SK-N-SH (cell line): ENCODE data around the gene CADM1. TPM values are rescaled to one million over a fixed set of nuclear protein-coding genes. Genes with fewer than 3 reads are reported as not detected.

Experiments
- CTCF ChIA-PET: fragments of 300-600, 350-600 bp; formaldehyde crosslinking; extraction: SDS; loops from one replicate; lab custom pipeline; 2021; lab: Yijun Ruan, JAX
- POLR2A ChIA-PET: fragments of 350-600 bp; sonication (Branson Sonifier 250); formaldehyde crosslinking; extraction: SDS; loops from one replicate; lab custom pipeline; 2020; ENCODE audit warnings: antibody characterized with exemption, inconsistent platforms; lab: Yijun Ruan, JAX
- DNase-seq: peaks from one replicate; pipeline ENCODE4 v3.0.0; 2012
- H2AFZ ChIP-seq: fragments of 200-600 bp; sonication (generic); 2 replicates; pipeline ENCODE4 v1.8.1; 2016; ENCODE audit warnings: antibody characterized with exemption, mild to moderate bottlenecking, low read depth
- H3F3A ChIP-seq: fragments of 200-600 bp; sonication (generic); replicated peaks from 2 replicates; pipeline ENCODE3; 2016; ENCODE audit warnings: antibody characterized with exemption, mild to moderate bottlenecking; ENCODE audit not compliant: insufficient read depth
- H3K27ac ChIP-seq, 2 experiments: fragments of 200-500 bp in 1 of 2; fragments of 200-600 bp in 1 of 2; sonication (Bioruptor generic) in 1 of 2; sonication (generic), shearing (Covaris generic) in 1 of 2; 2 replicates each; pipeline versions ENCODE4 v1.5.1 to v1.6.1; 2014 to 2016; ENCODE audit warnings: low read depth in 2 of 2, inconsistent platforms in 1 of 2, low read length in 1 of 2, mild to moderate bottlenecking in 1 of 2, mixed read lengths in 1 of 2
- H3K27me3 ChIP-seq: fragments of 200-600 bp; sonication (generic), shearing (Covaris generic); 2 replicates; pipeline ENCODE4 v1.6.1; 2016; ENCODE audit warnings: mixed run types; ENCODE audit not compliant: insufficient read depth
- H3K36me3 ChIP-seq, 2 experiments: fragments of 200-500 bp in 1 of 2; fragments of 200-600 bp in 1 of 2; sonication (Bioruptor generic) in 1 of 2; sonication (generic) in 1 of 2; replicated peaks in 1 of 2; 2 replicates each; pipeline versions ENCODE3 to v1.5.1; 2014 to 2016; ENCODE audit warnings: low read length in 1 of 2, mild to moderate bottlenecking in 1 of 2; ENCODE audit not compliant: insufficient read depth in 2 of 2, control insufficient read depth in 1 of 2
- H3K4me1 ChIP-seq, 2 experiments: fragments of 200-500 bp in 1 of 2; fragments of 200-600 bp in 1 of 2; sonication (Bioruptor generic) in 1 of 2; sonication (generic), shearing (Covaris generic) in 1 of 2; 2 replicates each; pipeline versions ENCODE4 v1.5.1 to v1.6.1; 2014 to 2016; ENCODE audit warnings: low read depth in 1 of 2, low read length in 1 of 2, mixed run types in 1 of 2; ENCODE audit not compliant: insufficient read depth in 2 of 2, control insufficient read depth in 1 of 2
- H3K4me2 ChIP-seq: fragments of 200-600 bp; sonication (generic), shearing (Covaris generic); 2 replicates; pipeline ENCODE4 v1.6.1; 2017; ENCODE audit warnings: mixed run types
- H3K4me3 ChIP-seq, 2 experiments: fragments of 200-500 bp in 1 of 2; fragments of 200-600 bp in 1 of 2; sonication (Bioruptor generic) in 1 of 2; sonication (generic), shearing (Covaris generic) in 1 of 2; 2 replicates each; pipeline versions ENCODE4 v1.5.1 to v1.8.1; 2014 to 2016; ENCODE audit warnings: low read depth in 2 of 2, inconsistent platforms in 1 of 2, low read length in 1 of 2, mild to moderate bottlenecking in 1 of 2, mixed read lengths in 1 of 2, moderate library complexity in 1 of 2
- H3K79me2 ChIP-seq: fragments of 200-600 bp; sonication (generic); 2 replicates; pipeline ENCODE4 v1.8.1; 2017; ENCODE audit warnings: mild to moderate bottlenecking; ENCODE audit not compliant: insufficient read depth
- H3K9ac ChIP-seq: fragments of 200-600 bp; sonication (generic); 2 replicates; pipeline ENCODE4 v1.6.1; 2017; ENCODE audit warnings: mixed run types
- H3K9me2 ChIP-seq: fragments of 200-600 bp; sonication (generic); 2 replicates; pipeline ENCODE4 v1.6.1; 2017; ENCODE audit warnings: mixed run types
- H3K9me3 ChIP-seq: fragments of 200-600 bp; sonication (generic); 2 replicates; pipeline ENCODE4 v1.6.1; 2017; ENCODE audit warnings: mixed run types, mild to moderate bottlenecking, moderate library complexity
- H4K20me1 ChIP-seq: fragments of 200-600 bp; sonication (generic); 2 replicates; pipeline ENCODE4 v1.6.1; 2017; ENCODE audit warnings: mild to moderate bottlenecking, mixed run types; ENCODE audit not compliant: insufficient read depth
- EP300 ChIP-seq, 2 experiments: IDR thresholded peaks; 2 replicates each; pipeline versions ENCODE4 v1.4.0 to v1.6.1; 2012; ENCODE audit warnings: borderline replicate concordance in 1 of 2, low read depth in 1 of 2, low read length in 1 of 2
- FOSL2 ChIP-seq: IDR thresholded peaks from 2 replicates; pipeline ENCODE4 v1.4.0; 2012; ENCODE audit warnings: low read depth, mild to moderate bottlenecking, moderate library complexity, borderline replicate concordance
- FOXM1 ChIP-seq: IDR thresholded peaks from 2 replicates; pipeline ENCODE4 v1.4.0; 2012; ENCODE audit warnings: low read depth, mild to moderate bottlenecking
- JUND ChIP-seq: IDR thresholded peaks from 2 replicates; pipeline ENCODE4 v1.4.0; 2012
- NFIC ChIP-seq: IDR thresholded peaks from 2 replicates; pipeline ENCODE4 v1.4.0; 2012; ENCODE audit warnings: borderline replicate concordance
- NRF1 ChIP-seq: IDR thresholded peaks from 2 replicates; pipeline ENCODE4 v1.6.1; 2012; ENCODE audit warnings: low read depth, mild to moderate bottlenecking, low read length
- POLR2AphosphoS5 ChIP-seq: IDR thresholded peaks from 2 replicates; pipeline ENCODE4 v1.6.1; 2012; ENCODE audit warnings: low read depth, low read length
- SIN3A ChIP-seq: IDR thresholded peaks from 2 replicates; pipeline ENCODE4 v1.6.1; 2012; ENCODE audit warnings: low read depth, mild to moderate bottlenecking, low read length, moderate library complexity, borderline replicate concordance
- SMC3 ChIP-seq: IDR thresholded peaks from 2 replicates; pipeline ENCODE4 v1.6.1; 2012; ENCODE audit warnings: low read depth, low read length, improper control_type of control experiment
- TCF12 ChIP-seq: IDR thresholded peaks from 2 replicates; pipeline ENCODE4 v1.4.0; 2012
- TEAD4 ChIP-seq: IDR thresholded peaks from 2 replicates; pipeline ENCODE4 v1.4.0; 2012; ENCODE audit warnings: mild to moderate bottlenecking, borderline replicate concordance; ENCODE audit not compliant: insufficient read depth
- USF1 ChIP-seq: IDR thresholded peaks from 2 replicates; pipeline ENCODE4 v1.4.0; 2012; ENCODE audit warnings: low read depth, borderline replicate concordance
- YY1 ChIP-seq: IDR thresholded peaks from 2 replicates; pipeline ENCODE4 v1.4.0; 2012; ENCODE audit warnings: low read depth, mild to moderate bottlenecking
- WGBS: methylation state at CpG from one replicate; pipeline ENCODE4 v1.1.6; 2017; ENCODE audit warnings: low lambda C conversion rate; 5-methylcytosine and 5-hydroxymethylcytosine counted together
- polyA plus RNA-seq, 3 experiments: library from polyadenylated mRNA; depleted of rRNA; stranded (reverse); fragments of >200 nt; gene quantifications; 2 replicates each; pipeline ENCODE4 v1.2.3, GENCODE V29; 2012
- TF ChIP-seq, protein P1 (sequence below): fragments of 150-350 bp; IDR thresholded peaks from 2 replicates; pipeline ENCODE4 v1.6.1; 2017; ENCODE audit warnings: antibody characterized with exemption, low read length, low read depth, borderline replicate concordance
- TF ChIP-seq, protein P2 (sequence below): IDR thresholded peaks from 2 replicates; pipeline ENCODE4 v1.4.0; 2012; ENCODE audit warnings: low read depth
- TF ChIP-seq, protein P3 (sequence below): IDR thresholded peaks from 2 replicates; pipeline ENCODE4 v1.6.1; 2012; ENCODE audit warnings: mild to moderate bottlenecking, low read depth, low read length, moderate library complexity

CADM1 gene
- polyA plus RNA-seq, 1 of the 3 experiments (the other 2 are of a cell fraction), result 7.9 TPM

DNA sequence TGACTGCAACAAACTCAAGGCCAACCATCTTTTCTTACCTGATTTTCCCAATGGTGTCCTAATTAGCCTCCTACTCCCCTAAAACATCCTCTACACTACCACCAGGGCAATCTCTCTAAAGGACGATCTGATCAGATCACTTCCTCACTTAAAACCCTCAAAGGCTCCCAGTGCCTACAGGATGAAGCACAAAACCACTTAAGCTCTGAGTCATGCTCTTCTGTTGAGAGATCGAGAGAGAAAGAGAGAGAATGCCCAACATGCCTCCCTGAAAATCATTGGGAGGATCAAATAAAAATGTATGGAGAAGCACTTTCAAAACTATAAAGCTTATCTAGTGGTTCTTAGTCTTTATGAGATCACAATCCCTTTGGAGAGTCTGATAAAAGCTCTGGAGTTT, 171.1 kb downstream of the CADM1 start:
- no peaks in the 10 kb centered on the region for H4K20me1 ChIP-seq
- H3K4me1 ChIP-seq, result peaks cover 0 to 4% of the 10 kb centered on the region in 2 experiments; a peak in 2 of 4 replicates
- no peaks in the 10 kb centered on the region for H3K36me3 ChIP-seq
- POLR2A ChIA-PET, result no interaction called here
- H3K9ac ChIP-seq, result no peak overlapping the region
- WGBS, result 24% methylated on average over 2 of the region's 2 CpGs
- no peaks in the 10 kb centered on the region for H3K79me2 ChIP-seq
- H3K9me2 ChIP-seq, result no peaks in the 10 kb centered on the region
- no peak overlapping the region for H2AFZ ChIP-seq
- CTCF ChIA-PET, result interaction anchor here (0.8 to 2.3 kb wide), 8 partner anchors 8 to 1358 kb away, joined by 3 to 22 read pairs (median 4); no protein-coding TSS in a partner anchor
- no peak for DNase-seq
- 0 out of 2 replicates have a peak, but pooled peaks have one; percentile 2 for TF ChIP-seq FOSL2
- TF ChIP-seq TEAD4, result no peak
- no peaks in the 10 kb centered on the region for H3F3A ChIP-seq
- H3K9me3 ChIP-seq, result no peaks in the 10 kb centered on the region
- H3K4me2 ChIP-seq, result peak overlapping the region; percentile 21; the same call in 1 of the 2 replicates
- no peak overlapping the region for H3K27ac ChIP-seq
- H3K4me3 ChIP-seq, result no peak overlapping the region
- H3K27me3 ChIP-seq, result no peaks in the 10 kb centered on the region

- POLR2A ChIA-PET, result interaction anchor here (1.0 kb wide), 1 partner anchor 170 kb away, joined by 5 read pairs; no protein-coding TSS in a partner anchor
- H3K9ac ChIP-seq, result no peak overlapping the region
- DNase-seq, result no peak
- H3K36me3 ChIP-seq, result no peaks in the 10 kb centered on the region
- H3F3A ChIP-seq, result no peaks in the 10 kb centered on the region
- WGBS, result 78% methylated on average over 3 of the region's 3 CpGs
- no peaks in the 10 kb centered on the region for H3K27me3 ChIP-seq
- no peak overlapping the region for H3K4me2 ChIP-seq
- no peak for TF ChIP-seq USF1
- no peak for TF ChIP-seq YY1
- TF ChIP-seq, protein P1, sequence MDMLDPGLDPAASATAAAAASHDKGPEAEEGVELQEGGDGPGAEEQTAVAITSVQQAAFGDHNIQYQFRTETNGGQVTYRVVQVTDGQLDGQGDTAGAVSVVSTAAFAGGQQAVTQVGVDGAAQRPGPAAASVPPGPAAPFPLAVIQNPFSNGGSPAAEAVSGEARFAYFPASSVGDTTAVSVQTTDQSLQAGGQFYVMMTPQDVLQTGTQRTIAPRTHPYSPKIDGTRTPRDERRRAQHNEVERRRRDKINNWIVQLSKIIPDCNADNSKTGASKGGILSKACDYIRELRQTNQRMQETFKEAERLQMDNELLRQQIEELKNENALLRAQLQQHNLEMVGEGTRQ, result no peak
- TF ChIP-seq, protein P2, sequence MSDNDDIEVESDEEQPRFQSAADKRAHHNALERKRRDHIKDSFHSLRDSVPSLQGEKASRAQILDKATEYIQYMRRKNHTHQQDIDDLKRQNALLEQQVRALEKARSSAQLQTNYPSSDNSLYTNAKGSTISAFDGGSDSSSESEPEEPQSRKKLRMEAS, result no peak
- no peak for TF ChIP-seq POLR2AphosphoS5
- no peak for TF ChIP-seq FOSL2
- no peak for TF ChIP-seq NRF1
- no peak for TF ChIP-seq SIN3A
- TF ChIP-seq SMC3, result no peak
- no peak for TF ChIP-seq EP300 (IDR thresholded peaks at IDR 0.05; ENCODE audit: borderline replicate concordance in 1 of 2, low read depth in 1 of 2, low read length in 1 of 2)
- no peak for TF ChIP-seq JUND
- no peak for TF ChIP-seq TEAD4
- TF ChIP-seq, protein P3, sequence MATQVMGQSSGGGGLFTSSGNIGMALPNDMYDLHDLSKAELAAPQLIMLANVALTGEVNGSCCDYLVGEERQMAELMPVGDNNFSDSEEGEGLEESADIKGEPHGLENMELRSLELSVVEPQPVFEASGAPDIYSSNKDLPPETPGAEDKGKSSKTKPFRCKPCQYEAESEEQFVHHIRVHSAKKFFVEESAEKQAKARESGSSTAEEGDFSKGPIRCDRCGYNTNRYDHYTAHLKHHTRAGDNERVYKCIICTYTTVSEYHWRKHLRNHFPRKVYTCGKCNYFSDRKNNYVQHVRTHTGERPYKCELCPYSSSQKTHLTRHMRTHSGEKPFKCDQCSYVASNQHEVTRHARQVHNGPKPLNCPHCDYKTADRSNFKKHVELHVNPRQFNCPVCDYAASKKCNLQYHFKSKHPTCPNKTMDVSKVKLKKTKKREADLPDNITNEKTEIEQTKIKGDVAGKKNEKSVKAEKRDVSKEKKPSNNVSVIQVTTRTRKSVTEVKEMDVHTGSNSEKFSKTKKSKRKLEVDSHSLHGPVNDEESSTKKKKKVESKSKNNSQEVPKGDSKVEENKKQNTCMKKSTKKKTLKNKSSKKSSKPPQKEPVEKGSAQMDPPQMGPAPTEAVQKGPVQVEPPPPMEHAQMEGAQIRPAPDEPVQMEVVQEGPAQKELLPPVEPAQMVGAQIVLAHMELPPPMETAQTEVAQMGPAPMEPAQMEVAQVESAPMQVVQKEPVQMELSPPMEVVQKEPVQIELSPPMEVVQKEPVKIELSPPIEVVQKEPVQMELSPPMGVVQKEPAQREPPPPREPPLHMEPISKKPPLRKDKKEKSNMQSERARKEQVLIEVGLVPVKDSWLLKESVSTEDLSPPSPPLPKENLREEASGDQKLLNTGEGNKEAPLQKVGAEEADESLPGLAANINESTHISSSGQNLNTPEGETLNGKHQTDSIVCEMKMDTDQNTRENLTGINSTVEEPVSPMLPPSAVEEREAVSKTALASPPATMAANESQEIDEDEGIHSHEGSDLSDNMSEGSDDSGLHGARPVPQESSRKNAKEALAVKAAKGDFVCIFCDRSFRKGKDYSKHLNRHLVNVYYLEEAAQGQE, result no peak
- TF ChIP-seq FOXM1, result no peak
- no peak for TF ChIP-seq NFIC
- TF ChIP-seq TCF12, result no peak
- TF ChIP-seq, all 33 proteins: peak for 0
- H3K9me3 ChIP-seq, result no peaks in the 10 kb centered on the region
- no peaks in the 10 kb centered on the region for H3K79me2 ChIP-seq
- H3K4me3 ChIP-seq, result no peak overlapping the region
- H3K27ac ChIP-seq, result no peak overlapping the region; a peak in 1 of 4 replicates
- no peak overlapping the region for H2AFZ ChIP-seq
- H3K9me2 ChIP-seq, result no peaks in the 10 kb centered on the region
- H4K20me1 ChIP-seq, result no peaks in the 10 kb centered on the region
- CTCF ChIA-PET, result interaction anchor here (0.6 to 1.4 kb wide), 4 partner anchors 12 to 1492 kb away, joined by 3 to 5 read pairs (median 3); no protein-coding TSS in a partner anchor
- H3K4me1 ChIP-seq, result peaks cover 0 to 12% of the 10 kb centered on the region in 2 experiments; a peak in 2 of 4 replicates
These were observed 173.3 kb downstream of the CADM1 start for GRCh38 chr11:115330684-115331482.
